Memory B cell (primary cell): Measurements from ENCODE around the gene ABCB6.
"Not testable (repeated sequence)": the region's sequence is repeated elsewhere in the genome, so short reads cannot be mapped to it uniquely, and the experiment has no call there.

Source experiments
- ATAC-seq: fragments of 150-1000 bp; cut with Tn5 transposase; 2 replicates; pipeline ENCODE4 v1.10.0; 2021; ENCODE audit warnings: low read depth, mild to moderate bottlenecking, moderate library complexity
- DNase-seq, 2 donors: peaks; one replicate each; pipeline ENCODE4 v3.0.0; 2022; ENCODE audit warnings: low spot score in 2 of 2
- H3K27ac Mint-ChIP-seq: one replicate; pipeline ENCODE4 v1.8.0; 2022; ENCODE audit warnings: mild to moderate bottlenecking, moderate library complexity, mixed read lengths
- H3K27me3 Mint-ChIP-seq: one replicate; pipeline ENCODE4 v1.8.0; 2022; ENCODE audit warnings: mixed read lengths
- H3K36me3 Mint-ChIP-seq: one replicate; pipeline ENCODE4 v1.8.0; 2022; ENCODE audit warnings: mild to moderate bottlenecking, mixed read lengths
- H3K4me1 Mint-ChIP-seq: one replicate; pipeline ENCODE4 v1.8.0; 2022; ENCODE audit warnings: mixed read lengths
- H3K4me3 Mint-ChIP-seq: one replicate; pipeline ENCODE4 v1.8.0; 2022; ENCODE audit warnings: mild to moderate bottlenecking, moderate library complexity, mixed read lengths
- H3K9me3 Mint-ChIP-seq: one replicate; pipeline ENCODE4 v1.8.0; 2022; ENCODE audit warnings: mixed read lengths

Gene ABCB6

GRCh38 chr2:219218732-219219701, at the start of gene ABCB6:
Gene ABCB6, minus strand, starts transcription at chr2:219218958. Its CDS starts 285 bp downstream, at chr2:219218673.
- peak; percentile 96 for ATAC-seq
- peaks cover 16% of the 10 kb centered on the region for H3K36me3 Mint-ChIP-seq
- H3K9me3 Mint-ChIP-seq: no peaks in the 10 kb centered on the region
- peaks cover 12% of the 10 kb centered on the region for H3K4me1 Mint-ChIP-seq
- DNase-seq: peak; percentile 79 to 84
- no peaks in the 10 kb centered on the region for H3K27me3 Mint-ChIP-seq
- H3K4me3 Mint-ChIP-seq: peak within 1 kb of the TSS; percentile 82
- H3K27ac Mint-ChIP-seq: peak within 1 kb of the TSS; percentile 41

GRCh38 chr2:219268294-219268693, 49.5 kb upstream of the ABCB6 start:
- no peak overlapping the region for H3K27ac Mint-ChIP-seq
- H3K4me3 Mint-ChIP-seq: no peak overlapping the region
- H3K36me3 Mint-ChIP-seq: peaks cover 7% of the 10 kb centered on the region
- DNase-seq (no peak), ATAC-seq (no peak)
- H3K27me3 Mint-ChIP-seq: no peaks in the 10 kb centered on the region
- no peaks in the 10 kb centered on the region for H3K9me3 Mint-ChIP-seq
- H3K4me1 Mint-ChIP-seq: peaks cover 20% of the 10 kb centered on the region

GRCh38 chr2:219266886-219267285, 48.1 kb upstream of the ABCB6 start:
- H3K4me1 Mint-ChIP-seq: peaks cover 16% of the 10 kb centered on the region
- no peak for DNase-seq
- ATAC-seq: no peak
- H3K36me3 Mint-ChIP-seq: peaks cover 7% of the 10 kb centered on the region
- no peak overlapping the region for H3K27ac Mint-ChIP-seq
- no peaks in the 10 kb centered on the region for H3K27me3 Mint-ChIP-seq
- H3K4me3 Mint-ChIP-seq: no peak overlapping the region
- no peaks in the 10 kb centered on the region for H3K9me3 Mint-ChIP-seq

GRCh38 chr2:219266232-219266631, 47.5 kb upstream of the ABCB6 start:
- no peaks in the 10 kb centered on the region for H3K9me3 Mint-ChIP-seq
- H3K27ac Mint-ChIP-seq: no peak overlapping the region
- no peak for DNase-seq
- H3K27me3 Mint-ChIP-seq: no peaks in the 10 kb centered on the region
- no peak for ATAC-seq
- peaks cover 16% of the 10 kb centered on the region for H3K4me1 Mint-ChIP-seq
- peaks cover 7% of the 10 kb centered on the region for H3K36me3 Mint-ChIP-seq
- no peak overlapping the region for H3K4me3 Mint-ChIP-seq

- peaks cover 4% of the 10 kb centered on the region for H3K4me1 Mint-ChIP-seq
- no peak overlapping the region for H3K4me3 Mint-ChIP-seq
- H3K27me3 Mint-ChIP-seq: no peaks in the 10 kb centered on the region
- DNase-seq (no peak), ATAC-seq (no peak)
- H3K9me3 Mint-ChIP-seq: no peaks in the 10 kb centered on the region
- H3K36me3 Mint-ChIP-seq: peaks cover 11% of the 10 kb centered on the region
- no peak overlapping the region for H3K27ac Mint-ChIP-seq
Observed at GRCh38 chr2:219261024-219261855, 42.5 kb upstream of the ABCB6 start.

- H3K9me3 Mint-ChIP-seq, H3K4me3 Mint-ChIP-seq, DNase-seq, H3K27ac Mint-ChIP-seq, H3K27me3 Mint-ChIP-seq, ATAC-seq: not testable (repeated sequence)
- peaks cover 11% of the 10 kb centered on the region for H3K36me3 Mint-ChIP-seq
- peaks cover 10% of the 10 kb centered on the region for H3K4me1 Mint-ChIP-seq
Observed at GRCh38 chr2:219258942-219259341, 40.2 kb upstream of the ABCB6 start.

GRCh38 chr2:219254590-219255201, 35.9 kb upstream of the ABCB6 start:
- Mint-ChIP-seq H3K9me3 (no peaks in the 10 kb centered on the region), H3K4me1 (peaks cover 34% of the 10 kb centered on the region), H3K27ac (peak overlapping the region; percentile 91), H3K27me3 (no peaks in the 10 kb centered on the region), H3K4me3 (peak overlapping the region; percentile 82), H3K36me3 (peaks cover 19% of the 10 kb centered on the region)
- DNase-seq: peak in 1 of 2 donors; percentile 54
- peak; percentile 45 for ATAC-seq

GRCh38 chr2:219253753-219254589, 35.2 kb upstream of the ABCB6 start, which contains the start of gene TUBA4A:
Gene TUBA4A, minus strand, starts transcription at chr2:219253918. Its CDS starts 60 bp downstream, at chr2:219253858.
- ATAC-seq (peak; percentile 78), DNase-seq (peak; percentile 89 to 91)
- Mint-ChIP-seq H3K4me3 (peak within 1 kb of the TSS; percentile 82), H3K36me3 (peaks cover 18% of the 10 kb centered on the region), H3K27ac (peak within 1 kb of the TSS; percentile 91), H3K9me3 (no peaks in the 10 kb centered on the region), H3K27me3 (no peaks in the 10 kb centered on the region), H3K4me1 (peaks cover 41% of the 10 kb centered on the region)

GRCh38 chr2:219252900-219253752, 34.4 kb upstream of the ABCB6 start, which contains the start of gene TUBA4B:
Gene TUBA4B, plus strand, starts transcription at chr2:219253243. Its CDS starts 165 bp downstream, at chr2:219253408.
- H3K27ac Mint-ChIP-seq: peak within 1 kb of the TSS; percentile 91
- DNase-seq: peak in 1 of 2 donors; percentile 35
- H3K4me1 Mint-ChIP-seq: peaks cover 45% of the 10 kb centered on the region
- H3K27me3 Mint-ChIP-seq: no peaks in the 10 kb centered on the region
- peak; percentile 28 for ATAC-seq
- peaks cover 19% of the 10 kb centered on the region for H3K36me3 Mint-ChIP-seq
- no peaks in the 10 kb centered on the region for H3K9me3 Mint-ChIP-seq
- H3K4me3 Mint-ChIP-seq: peak within 1 kb of the TSS; percentile 82

GRCh38 chr2:219252570-219252899, 33.8 kb upstream of the ABCB6 start:
- Mint-ChIP-seq H3K27me3 (no peaks in the 10 kb centered on the region), H3K9me3 (no peaks in the 10 kb centered on the region), H3K4me3 (peak overlapping the region; percentile 82), H3K36me3 (peaks cover 22% of the 10 kb centered on the region), H3K4me1 (peaks cover 51% of the 10 kb centered on the region), H3K27ac (peak overlapping the region; percentile 91)
- DNase-seq (no peak), ATAC-seq (no peak)

GRCh38 chr2:219252084-219252483, 33.3 kb upstream of the ABCB6 start:
- Mint-ChIP-seq H3K27ac (peak overlapping the region; percentile 91), H3K4me3 (peak overlapping the region; percentile 82), H3K27me3 (no peaks in the 10 kb centered on the region), H3K9me3 (no peaks in the 10 kb centered on the region), H3K4me1 (peaks cover 56% of the 10 kb centered on the region), H3K36me3 (peaks cover 22% of the 10 kb centered on the region)
- no peak for ATAC-seq
- DNase-seq: no peak

GRCh38 chr2:219251656-219252055, 32.9 kb upstream of the ABCB6 start:
- H3K4me1 Mint-ChIP-seq: peaks cover 60% of the 10 kb centered on the region
- DNase-seq (no peak), ATAC-seq (no peak)
- H3K9me3 Mint-ChIP-seq: no peaks in the 10 kb centered on the region
- no peaks in the 10 kb centered on the region for H3K27me3 Mint-ChIP-seq
- H3K27ac Mint-ChIP-seq: no peak overlapping the region
- H3K4me3 Mint-ChIP-seq: peak overlapping the region; percentile 82
- H3K36me3 Mint-ChIP-seq: peaks cover 22% of the 10 kb centered on the region
